HG03097 (cell line): ENCODE data around the gene LGR4.

ENCODE experiments used
- ATAC-seq: cut with Tn5 transposase; IDR thresholded peaks from one replicate; pipeline ENCODE4 v1.9.1; 2021; ENCODE audit not compliant: unreplicated experiment, low FRiP score

LGR4 gene

DNA sequence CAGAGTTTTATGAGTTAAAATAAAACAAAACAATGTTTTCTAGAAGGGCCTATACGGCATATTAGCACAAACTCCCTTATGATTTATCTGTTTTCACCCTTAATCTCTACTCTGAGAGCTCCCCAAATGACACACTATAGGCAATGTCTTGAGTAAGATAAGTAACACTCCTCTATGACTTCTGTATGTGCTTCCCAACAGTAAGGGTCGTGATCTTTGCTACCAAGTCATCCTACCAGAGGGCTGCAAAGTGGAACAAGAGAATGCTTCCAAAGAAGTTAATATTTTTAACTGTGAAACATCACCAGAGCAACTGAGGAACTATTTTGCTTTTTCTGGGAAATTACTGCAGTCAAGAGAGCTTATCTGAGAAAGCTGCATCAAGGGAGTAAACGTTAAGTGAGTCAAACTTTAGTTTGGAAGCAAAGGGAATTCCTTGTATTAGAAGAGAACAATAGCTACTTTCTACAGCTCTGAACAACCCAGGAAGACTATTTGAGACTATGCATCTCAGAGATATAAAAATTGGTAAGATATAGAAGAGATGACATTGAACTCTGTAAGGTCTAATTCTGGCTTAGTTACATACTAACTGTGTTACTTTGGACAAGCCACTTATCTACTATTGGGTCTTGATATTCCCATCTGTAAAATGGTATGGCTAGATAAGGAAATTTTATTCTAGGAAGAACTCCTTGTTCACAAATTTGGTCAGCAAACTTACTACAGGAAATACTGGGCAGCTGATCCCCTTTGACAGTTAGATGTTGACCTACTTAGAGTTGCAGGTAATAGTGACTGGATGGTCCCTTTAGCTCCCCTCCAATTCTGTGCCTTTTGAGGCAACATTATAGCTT is 65.9 kb downstream of the LGR4 start:
- ATAC-seq, result no peak

DNA sequence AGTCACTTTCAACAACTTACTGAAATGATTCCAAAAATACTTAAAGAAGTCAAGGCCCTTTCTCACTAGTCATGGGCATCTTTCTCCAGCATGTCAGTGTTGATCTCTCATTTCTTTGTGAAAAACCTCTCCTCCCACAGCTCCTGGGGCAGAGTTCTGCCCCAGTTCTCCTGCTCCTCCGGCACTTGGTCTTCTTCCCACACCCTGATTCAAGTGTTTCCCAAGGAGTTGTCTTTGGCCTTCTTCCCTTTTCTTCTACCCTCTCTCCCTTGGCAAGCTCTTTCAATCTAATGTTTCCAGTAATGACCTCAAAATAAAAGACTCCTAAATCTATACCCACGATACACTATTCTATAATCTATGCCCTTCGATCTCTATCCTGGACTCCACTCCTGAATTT is 67.5 kb downstream of the LGR4 start:
- no peak for ATAC-seq

GRCh38 chr11:27404427-27404826 is 68.2 kb downstream of the LGR4 start:
- no peak for ATAC-seq

- no peak for ATAC-seq
Observed at GRCh38 chr11:27403195-27403594, 69.4 kb downstream of the LGR4 start.

DNA sequence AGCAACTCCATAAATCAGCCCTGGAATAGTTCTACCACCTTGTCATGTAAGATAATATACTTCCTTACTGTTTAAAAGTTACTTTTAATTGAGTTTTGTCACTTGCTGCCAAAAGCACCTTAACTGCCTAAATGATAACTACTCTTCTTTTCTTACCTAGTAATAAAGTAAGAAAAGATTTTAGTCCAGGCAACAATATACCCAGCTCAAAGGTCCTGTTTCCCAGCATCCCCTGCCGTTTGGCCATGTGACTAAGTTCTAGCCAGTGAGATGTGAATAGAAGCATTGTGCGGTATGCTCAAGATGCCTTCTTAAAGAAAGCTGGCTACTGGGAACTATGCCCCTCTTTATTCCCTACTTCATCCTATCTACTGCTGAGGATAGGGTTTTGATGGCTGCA is 70.1 kb downstream of the LGR4 start:
- no peak for ATAC-seq

DNA sequence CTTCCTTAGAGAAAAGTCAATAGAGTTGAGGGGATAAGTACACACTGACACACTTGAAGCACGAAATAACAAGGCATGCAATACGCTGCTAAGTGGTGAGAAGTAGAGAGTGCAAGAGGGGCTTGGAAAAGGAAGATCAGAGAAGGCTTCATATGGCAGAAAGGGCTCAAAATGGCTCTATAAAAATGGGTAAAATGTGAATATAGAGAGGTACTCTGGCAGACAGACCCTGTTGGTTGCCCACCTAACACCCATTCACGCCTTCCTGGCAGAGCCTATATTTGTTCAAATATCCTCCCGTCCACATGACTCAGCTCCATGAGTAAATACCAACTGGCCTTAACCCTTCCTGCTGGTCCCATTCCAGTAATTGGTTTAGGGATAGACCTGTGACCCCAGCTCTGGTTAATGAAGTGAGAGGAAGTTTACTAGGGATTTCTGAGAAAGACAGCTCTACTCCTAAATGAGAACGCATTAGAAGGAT is 70.7 kb downstream of the LGR4 start:
- no peak for ATAC-seq

DNA sequence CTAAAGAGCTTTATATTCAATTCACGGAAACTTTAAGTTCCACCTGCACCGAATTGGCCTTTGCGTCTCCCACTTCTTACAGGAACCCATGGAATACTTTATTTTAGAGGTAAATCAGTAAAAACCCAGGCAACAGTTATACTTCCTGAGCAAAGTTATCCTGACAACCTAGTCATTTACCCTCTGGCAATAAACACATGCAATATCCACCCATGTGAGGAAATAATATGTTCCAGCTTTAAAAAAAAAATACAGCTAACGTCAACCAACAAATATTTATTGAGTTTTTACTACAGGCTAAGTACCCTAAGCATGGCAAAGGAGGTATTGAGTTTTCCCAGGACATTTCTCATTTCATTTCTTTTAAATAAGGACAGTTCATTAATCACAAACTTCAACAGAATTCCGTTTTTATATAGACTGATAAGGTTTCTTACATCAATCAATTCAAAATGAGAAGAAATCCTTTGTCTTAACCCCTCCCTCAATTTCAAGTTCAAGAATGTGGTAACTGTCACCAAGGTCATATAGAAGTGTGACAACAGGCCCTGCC is 71.2 kb downstream of the LGR4 start:
- ATAC-seq, result no peak

DNA sequence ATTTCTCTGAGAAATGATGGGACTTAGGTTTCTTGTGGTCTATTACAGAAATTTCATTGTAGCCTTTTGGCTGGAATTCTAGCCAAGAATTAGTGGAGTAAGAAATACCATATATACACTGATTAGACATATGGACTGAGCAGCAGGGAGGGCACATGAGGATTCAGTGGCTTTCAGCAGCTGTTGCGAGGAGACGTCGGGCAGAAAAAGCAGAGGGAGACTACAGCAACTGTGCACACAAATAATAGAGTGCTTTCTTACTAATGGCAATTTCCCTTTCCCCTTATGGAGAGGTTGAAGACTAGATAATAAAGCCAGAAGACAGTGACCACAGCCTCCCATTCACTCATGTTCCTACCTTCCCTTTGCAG is 74.2 kb downstream of the LGR4 start:
- no peak for ATAC-seq

GRCh38 chr11:27397624-27398399 is 74.8 kb downstream of the LGR4 start:
- no peak for ATAC-seq

- ATAC-seq, result no peak
Observed at GRCh38 chr11:27396259-27396839, 76.2 kb downstream of the LGR4 start.

- ATAC-seq, result no peak
Observed at GRCh38 chr11:27395556-27396258, 76.9 kb downstream of the LGR4 start.

DNA sequence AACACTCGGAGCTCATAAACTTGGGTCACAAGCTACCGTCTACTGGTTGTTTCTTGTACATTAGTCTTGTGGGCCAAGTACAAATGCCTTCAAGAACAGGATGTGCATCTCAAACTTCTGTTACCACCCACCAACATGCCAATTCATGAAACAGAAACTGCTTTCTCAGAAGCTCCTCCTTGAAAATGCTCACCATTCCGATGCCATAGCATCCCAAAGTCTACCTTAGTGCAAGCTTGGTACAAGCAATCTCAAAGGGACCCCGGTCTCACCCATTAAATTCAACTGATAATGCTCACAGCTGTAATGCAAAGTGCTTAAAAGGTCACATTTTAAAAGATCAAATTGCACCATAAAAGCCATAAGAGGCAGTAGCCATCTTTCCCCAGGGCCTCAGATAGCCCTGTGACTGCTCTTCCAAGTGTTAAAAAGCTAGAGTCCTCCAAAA is 77.8 kb downstream of the LGR4 start:
- no peak for ATAC-seq

GRCh38 chr11:27392278-27393114 is 80.1 kb downstream of the LGR4 start:
- ATAC-seq, result no peak

DNA sequence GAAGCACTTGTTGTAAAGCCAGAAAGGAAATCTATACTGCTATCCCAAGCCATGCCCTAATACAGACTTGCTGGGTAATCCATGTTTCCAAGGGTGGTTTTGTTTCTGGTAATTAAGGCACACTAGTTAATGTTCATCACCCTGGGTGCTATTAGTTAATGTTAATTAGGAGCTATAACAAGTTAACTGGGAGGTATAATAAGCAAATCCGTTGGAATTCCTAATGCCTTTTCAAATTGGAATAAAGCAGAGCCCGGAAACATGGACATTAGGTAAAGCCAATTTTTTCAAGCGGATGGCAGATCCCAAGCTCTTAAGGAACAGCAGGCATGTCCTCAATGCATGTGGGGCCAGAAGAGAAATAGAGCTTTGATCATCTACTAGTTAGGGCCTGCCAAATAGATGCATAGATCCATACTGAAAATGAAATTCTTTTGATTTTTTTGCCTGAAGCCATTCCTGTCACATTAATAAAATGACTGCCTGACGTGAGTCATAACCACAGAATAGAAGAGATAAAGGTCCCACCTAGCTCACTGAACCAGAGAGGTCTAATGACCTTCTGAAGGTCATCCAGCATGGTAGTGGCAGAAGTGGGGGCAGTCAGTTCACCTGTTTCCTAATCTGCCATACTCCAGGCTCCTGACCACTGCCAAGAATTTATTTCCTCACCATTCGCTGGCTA is 81.1 kb downstream of the LGR4 start:
- no peak for ATAC-seq

- ATAC-seq, result no peak
Observed at GRCh38 chr11:27390318-27391295, 82.0 kb downstream of the LGR4 start.

GRCh38 chr11:27388869-27389268 is 83.7 kb downstream of the LGR4 start:
- ATAC-seq, result no peak

- ATAC-seq, result no peak
Observed at GRCh38 chr11:27388001-27388400, 84.6 kb downstream of the LGR4 start.

GRCh38 chr11:27387362-27387761 is 85.2 kb downstream of the LGR4 start:
- ATAC-seq, result no peak
